HepG2 (cell line): ENCODE data around the gene SPTB. TPM values are rescaled to one million over a fixed set of nuclear protein-coding genes. Genes with fewer than 3 reads are reported as not detected.

Experiments
- ATAC-seq: fragments of 200-7000 bp; cut with Tn5 transposase; 3 replicates; pipeline ENCODE4 v1.9.1; 2020; ENCODE audit warnings: mild to moderate bottlenecking, moderate library complexity
- BruUV-seq: library from RNA; stranded (reverse); fragments of 400-500 nt; replicated peaks from 2 replicates; lab custom pipeline; 2021; lab: Mats Ljungman, UMichigan
- CTCF ChIA-PET: fragments of 300-600 bp; formaldehyde crosslinking; extraction: SDS; loops from one replicate; lab custom pipeline; 2021; ENCODE audit warnings: low total read pairs, inconsistent platforms, low intra/inter-chr PET ratio; lab: Yijun Ruan, JAX
- POLR2A ChIA-PET: fragments of 350-600 bp; sonication (Branson Sonifier 250); formaldehyde crosslinking; loops from one replicate; lab custom pipeline; 2020; ENCODE audit warnings: antibody characterized with exemption, inconsistent platforms; lab: Yijun Ruan, JAX
- DNase-seq: peaks from one replicate; pipeline ENCODE4 v3.0.0-alpha.2; 2015; ENCODE audit warnings: low spot score
- FAIRE-seq: peaks from 3 replicates; lab custom pipeline; 2011; peaks lifted over from hg19 to GRCh38; lab: Jason Lieb, UNC
- H2AFZ ChIP-seq: one replicate; pipeline ENCODE4 v1.6.1; 2011; ENCODE audit warnings: low read length, inconsistent platforms
- H3K27ac ChIP-seq: fragments of 300-600 bp; 3 replicates; pipeline ENCODE4 v1.8.0; 2011; ENCODE audit warnings: mixed run types, mild to moderate bottlenecking, mixed read lengths, low read length, inconsistent platforms; ENCODE audit not compliant: insufficient read depth; ENCODE audit errors: extremely low read length
- H3K27me3 ChIP-seq, 2 experiments: fragments of 200-600 bp in 1 of 2; 2 replicates in 1 of 2; 3 replicates in 1 of 2; pipeline versions ENCODE4 v1.6.0 to v1.8.0; 2011; ENCODE audit warnings: low read length in 2 of 2, mild to moderate bottlenecking in 2 of 2, moderate library complexity in 2 of 2, inconsistent platforms in 1 of 2; ENCODE audit not compliant: insufficient read depth in 2 of 2, control insufficient read depth in 1 of 2
- H3K36me3 ChIP-seq, 2 experiments: fragments of 200-600 bp in 1 of 2; replicated peaks in 1 of 2; 2 replicates in 1 of 2; 3 replicates in 1 of 2; pipeline versions ENCODE4 v1.5.1 to v1.8.0; 2011; ENCODE audit warnings: low read length in 2 of 2, inconsistent platforms in 1 of 2; ENCODE audit not compliant: insufficient read depth in 2 of 2, control insufficient read depth in 1 of 2
- H3K4me1 ChIP-seq: 2 replicates; pipeline ENCODE4 v1.5.1; 2012; ENCODE audit warnings: low read length, inconsistent platforms; ENCODE audit not compliant: insufficient read depth
- H3K4me2 ChIP-seq: 2 replicates; pipeline ENCODE4 v1.6.0; 2011; ENCODE audit warnings: low read depth, low read length, inconsistent platforms
- H3K4me3 ChIP-seq, 3 experiments: fragments of 200-600 bp in 1 of 3; sonication (generic), shearing (Covaris generic) in 1 of 3; replicated peaks in 1 of 3; 2 replicates each; pipeline ENCODE4 v1.5.1; 2011 to 2016; ENCODE audit warnings: low read length in 3 of 3, inconsistent platforms in 2 of 3, low read depth in 2 of 3, mild to moderate bottlenecking in 2 of 3, control low read depth in 1 of 3, mixed read lengths in 1 of 3; ENCODE audit not compliant: insufficient read depth in 1 of 3
- H3K79me2 ChIP-seq: one replicate; pipeline ENCODE4 v1.6.1; 2011; ENCODE audit warnings: low read length, inconsistent platforms; ENCODE audit not compliant: insufficient read depth
- H3K9ac ChIP-seq: 2 replicates; pipeline ENCODE4 v1.6.0; 2011; ENCODE audit warnings: mild to moderate bottlenecking, low read depth, low read length, inconsistent platforms; ENCODE audit not compliant: insufficient read depth
- H3K9me3 ChIP-seq: 2 replicates; pipeline ENCODE4 v1.5.1; 2012; ENCODE audit warnings: mild to moderate bottlenecking, low read length
- H4K20me1 ChIP-seq: 2 replicates; pipeline ENCODE4 v1.6.0; 2011; ENCODE audit warnings: inconsistent platforms, mild to moderate bottlenecking, low read length, moderate library complexity; ENCODE audit not compliant: insufficient read depth
- GABPA ChIP-seq, 2 experiments: IDR thresholded peaks; 2 replicates each; pipeline ENCODE4 v1.6.1; 2011 to 2016; ENCODE audit warnings: low read depth in 2 of 2, low read length in 1 of 2, missing biosample characterization in 1 of 2, missing genetic modification characterization in 1 of 2
- TBX3 ChIP-seq: fragments of 450-650 bp; IDR thresholded peaks from 2 replicates; pipeline ENCODE4 v1.6.1; 2017; ENCODE audit warnings: antibody characterized with exemption, mild to moderate bottlenecking, inconsistent platforms, borderline replicate concordance
- ZNF136 ChIP-seq: sonication (generic); formaldehyde crosslinking; IDR thresholded peaks from 2 replicates; pipeline ENCODE4 v1.8.1; 2022; ENCODE audit warnings: low read depth, mild to moderate bottlenecking, moderate library complexity, missing genetic modification reagents
- WGBS: methylation state at CpG from one replicate; pipeline ENCODE4 v1.1.6; 2017; ENCODE audit warnings: low lambda C conversion rate; 5-methylcytosine and 5-hydroxymethylcytosine counted together
- in situ Hi-C: cut with HindIII; loops from 2 replicates; pipeline ENCODE4 v1.10.0; 2017; ENCODE audit warnings: low pct_unique_long_range_greater_than_20kb; ENCODE audit not compliant: extremely low pct_ligation_motif_present
- intact Hi-C: fragments of 100-400 bp; cut with micrococcal nuclease; formaldehyde crosslinking; loops from one replicate; pipeline ENCODE4 v1.10.0; 2022; ENCODE audit not compliant: unreplicated experiment
- polyA plus RNA-seq, 8 experiments: library from polyadenylated mRNA; depleted of rRNA in 3 of 8; stranded (reverse) in 7 of 8; unstranded in 1 of 8; fragments of >200 nt; fragmentation: Illumina TruSeq in 4 of 8; extraction: Trizol in 4 of 8; gene quantifications; 2 replicates each; pipeline versions ENCODE4 v1.2.1 to v1.2.3, GENCODE V29; 2011 to 2016; ENCODE audit warnings: low read depth in 4 of 8, missing spikeins in 1 of 8, mixed read lengths in 1 of 8; ENCODE audit not compliant: insufficient read depth in 1 of 8
- total RNA-seq, 5 experiments: library from RNA; depleted of rRNA; stranded (reverse); fragments of >200 nt; fragmentation: Illumina TruSeq; extraction: Trizol; gene quantifications; 2 replicates each; pipeline ENCODE4 v1.2.3, GENCODE V29; 2016; ENCODE audit warnings: low read depth in 1 of 5
- TF ChIP-seq, protein P1 (sequence below): sonication (generic); formaldehyde crosslinking; IDR thresholded peaks from 2 replicates; pipeline ENCODE4 v1.4.0; 2020; ENCODE audit warnings: missing genetic modification reagents, mild to moderate bottlenecking, borderline replicate concordance
- TF ChIP-seq, protein P2 (sequence below): sonication (generic); formaldehyde crosslinking; IDR thresholded peaks from 2 replicates; pipeline ENCODE4 v1.4.0; 2020; ENCODE audit warnings: missing genetic modification reagents
- TF ChIP-seq, protein P3 (sequence below): IDR thresholded peaks from 2 replicates; pipeline ENCODE4 v1.6.1; 2012; ENCODE audit warnings: inconsistent platforms
- TF ChIP-seq, protein P4 (sequence below): sonication (generic); formaldehyde crosslinking; IDR thresholded peaks from 2 replicates; pipeline ENCODE4 v1.5.0; 2020; ENCODE audit warnings: mild to moderate bottlenecking, missing genetic modification reagents
- TF ChIP-seq, protein P5 (sequence below): sonication (generic); formaldehyde crosslinking; IDR thresholded peaks from 2 replicates; pipeline ENCODE4 v1.4.0; 2020; ENCODE audit warnings: mild to moderate bottlenecking, missing genetic modification reagents
- TF ChIP-seq, protein P6 (sequence below): IDR thresholded peaks from 2 replicates; pipeline ENCODE4 v1.6.1; 2016
- TF ChIP-seq, protein P7 (sequence below): IDR thresholded peaks from 2 replicates; pipeline ENCODE4 v1.6.1; 2016; ENCODE audit warnings: low read depth

SPTB gene
- total and polyA plus RNA-seq, 2 of the 13 experiments (the other 11 are each of a cell fraction or from before 2014, with no cell fraction given), result 0.01 to 0.02 TPM

DNA sequence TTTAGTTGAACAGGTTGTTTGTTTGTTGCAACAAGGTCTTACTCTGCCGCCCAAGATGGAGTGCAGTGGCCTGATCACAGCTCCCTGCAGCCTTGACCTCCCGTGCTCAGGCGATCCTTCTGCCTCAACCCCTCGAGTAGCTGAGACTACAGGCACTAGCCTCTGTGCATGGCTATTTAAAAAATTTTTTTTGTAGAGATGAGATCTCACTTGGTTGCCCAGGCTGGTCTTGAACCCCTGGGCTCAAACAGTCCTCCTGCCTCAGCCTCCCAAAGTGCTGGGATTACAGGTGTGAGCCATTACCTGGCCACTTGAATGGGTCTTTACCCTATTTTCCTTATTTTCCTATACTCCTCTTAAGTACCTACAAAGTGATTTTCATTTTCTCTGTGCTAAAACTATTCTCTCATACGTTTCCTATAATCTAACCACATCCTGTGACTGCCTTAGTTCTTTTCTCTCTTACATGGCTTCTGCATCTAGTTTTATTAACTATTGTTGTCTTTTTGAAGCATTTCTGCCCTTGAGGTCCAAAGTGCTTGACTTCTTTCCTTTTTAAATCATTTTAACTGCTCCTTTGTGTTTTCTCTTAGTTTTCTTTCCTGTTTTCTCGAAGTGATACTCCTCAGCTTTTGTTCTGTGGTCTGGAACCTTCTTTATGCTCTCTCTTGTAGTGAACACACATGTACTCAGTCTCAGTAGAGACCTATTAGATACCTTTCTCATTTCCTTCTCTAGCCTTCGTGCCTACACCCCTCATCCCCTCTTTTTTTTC lies 48.7 kb upstream of the SPTB start:
- no peak overlapping the region for H3K4me3 ChIP-seq
- H3K79me2 ChIP-seq, result no peaks in the 10 kb centered on the region
- H3K36me3 ChIP-seq, result peaks cover 14 to 54% of the 10 kb centered on the region in 2 experiments
- intact Hi-C loops (no loop called here), in situ Hi-C loops (no loop called here)
- H3K4me2 ChIP-seq, result no peak overlapping the region
- CTCF ChIA-PET, result no interaction called here
- H2AFZ ChIP-seq, result no peak overlapping the region
- H3K4me1 ChIP-seq, result peaks cover 33% of the 10 kb centered on the region
- 95% methylated on average over 7 of the region's 7 CpGs for WGBS
- no peaks in the 10 kb centered on the region for H3K27me3 ChIP-seq
- H3K9me3 ChIP-seq, result no peaks in the 10 kb centered on the region
- FAIRE-seq (no peak), DNase-seq (no peak), ATAC-seq (no peak)
- H4K20me1 ChIP-seq, result no peaks in the 10 kb centered on the region
- no peak overlapping the region for H3K9ac ChIP-seq
- POLR2A ChIA-PET, result interaction anchor here (1.5 kb wide), 1 partner anchor 14 kb away, joined by 3 read pairs; no protein-coding TSS in a partner anchor
- no TSS peak for BruUV-seq
- no peak overlapping the region for H3K27ac ChIP-seq
- TF ChIP-seq, protein P1, sequence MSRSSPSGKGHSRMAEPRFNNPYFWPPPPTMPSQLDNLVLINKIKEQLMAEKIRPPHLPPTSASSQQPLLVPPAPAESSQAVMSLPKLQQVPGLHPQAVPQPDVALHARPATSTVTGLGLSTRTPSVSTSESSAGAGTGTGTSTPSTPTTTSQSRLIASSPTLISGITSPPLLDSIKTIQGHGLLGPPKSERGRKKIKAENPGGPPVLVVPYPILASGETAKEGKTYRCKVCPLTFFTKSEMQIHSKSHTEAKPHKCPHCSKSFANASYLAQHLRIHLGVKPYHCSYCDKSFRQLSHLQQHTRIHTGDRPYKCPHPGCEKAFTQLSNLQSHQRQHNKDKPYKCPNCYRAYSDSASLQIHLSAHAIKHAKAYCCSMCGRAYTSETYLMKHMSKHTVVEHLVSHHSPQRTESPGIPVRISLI, result no peak
- TF ChIP-seq, protein P2, sequence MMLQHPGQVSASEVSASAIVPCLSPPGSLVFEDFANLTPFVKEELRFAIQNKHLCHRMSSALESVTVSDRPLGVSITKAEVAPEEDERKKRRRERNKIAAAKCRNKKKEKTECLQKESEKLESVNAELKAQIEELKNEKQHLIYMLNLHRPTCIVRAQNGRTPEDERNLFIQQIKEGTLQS (CRISPR knock-in tag), result no peak
- TF ChIP-seq GABPA (IDR thresholded peaks at IDR 0.05; ENCODE audit: low read depth, low read length) (no peak), GABPA (CRISPR knock-in tag; IDR thresholded peaks at IDR 0.05; ENCODE audit: low read depth) (no peak), TBX3 (no peak), ZNF136 (CRISPR knock-in tag) (no peak)
- TF ChIP-seq, protein P3, sequence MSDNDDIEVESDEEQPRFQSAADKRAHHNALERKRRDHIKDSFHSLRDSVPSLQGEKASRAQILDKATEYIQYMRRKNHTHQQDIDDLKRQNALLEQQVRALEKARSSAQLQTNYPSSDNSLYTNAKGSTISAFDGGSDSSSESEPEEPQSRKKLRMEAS, result no peak
- TF ChIP-seq, protein P4, sequence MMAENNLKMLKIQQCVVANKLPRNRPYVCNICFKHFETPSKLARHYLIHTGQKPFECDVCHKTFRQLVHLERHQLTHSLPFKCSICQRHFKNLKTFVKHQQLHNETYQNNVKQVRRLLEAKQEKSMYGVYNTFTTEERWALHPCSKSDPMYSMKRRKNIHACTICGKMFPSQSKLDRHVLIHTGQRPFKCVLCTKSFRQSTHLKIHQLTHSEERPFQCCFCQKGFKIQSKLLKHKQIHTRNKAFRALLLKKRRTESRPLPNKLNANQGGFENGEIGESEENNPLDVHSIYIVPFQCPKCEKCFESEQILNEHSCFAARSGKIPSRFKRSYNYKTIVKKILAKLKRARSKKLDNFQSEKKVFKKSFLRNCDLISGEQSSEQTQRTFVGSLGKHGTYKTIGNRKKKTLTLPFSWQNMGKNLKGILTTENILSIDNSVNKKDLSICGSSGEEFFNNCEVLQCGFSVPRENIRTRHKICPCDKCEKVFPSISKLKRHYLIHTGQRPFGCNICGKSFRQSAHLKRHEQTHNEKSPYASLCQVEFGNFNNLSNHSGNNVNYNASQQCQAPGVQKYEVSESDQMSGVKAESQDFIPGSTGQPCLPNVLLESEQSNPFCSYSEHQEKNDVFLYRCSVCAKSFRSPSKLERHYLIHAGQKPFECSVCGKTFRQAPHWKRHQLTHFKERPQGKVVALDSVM, result no peak
- TF ChIP-seq, protein P5, sequence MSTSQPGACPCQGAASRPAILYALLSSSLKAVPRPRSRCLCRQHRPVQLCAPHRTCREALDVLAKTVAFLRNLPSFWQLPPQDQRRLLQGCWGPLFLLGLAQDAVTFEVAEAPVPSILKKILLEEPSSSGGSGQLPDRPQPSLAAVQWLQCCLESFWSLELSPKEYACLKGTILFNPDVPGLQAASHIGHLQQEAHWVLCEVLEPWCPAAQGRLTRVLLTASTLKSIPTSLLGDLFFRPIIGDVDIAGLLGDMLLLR (CRISPR knock-in tag), result no peak
- TF ChIP-seq, protein P6, sequence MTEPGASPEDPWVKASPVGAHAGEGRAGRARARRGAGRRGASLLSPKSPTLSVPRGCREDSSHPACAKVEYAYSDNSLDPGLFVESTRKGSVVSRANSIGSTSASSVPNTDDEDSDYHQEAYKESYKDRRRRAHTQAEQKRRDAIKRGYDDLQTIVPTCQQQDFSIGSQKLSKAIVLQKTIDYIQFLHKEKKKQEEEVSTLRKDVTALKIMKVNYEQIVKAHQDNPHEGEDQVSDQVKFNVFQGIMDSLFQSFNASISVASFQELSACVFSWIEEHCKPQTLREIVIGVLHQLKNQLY (CRISPR knock-in tag), result no peak
- TF ChIP-seq, protein P7, sequence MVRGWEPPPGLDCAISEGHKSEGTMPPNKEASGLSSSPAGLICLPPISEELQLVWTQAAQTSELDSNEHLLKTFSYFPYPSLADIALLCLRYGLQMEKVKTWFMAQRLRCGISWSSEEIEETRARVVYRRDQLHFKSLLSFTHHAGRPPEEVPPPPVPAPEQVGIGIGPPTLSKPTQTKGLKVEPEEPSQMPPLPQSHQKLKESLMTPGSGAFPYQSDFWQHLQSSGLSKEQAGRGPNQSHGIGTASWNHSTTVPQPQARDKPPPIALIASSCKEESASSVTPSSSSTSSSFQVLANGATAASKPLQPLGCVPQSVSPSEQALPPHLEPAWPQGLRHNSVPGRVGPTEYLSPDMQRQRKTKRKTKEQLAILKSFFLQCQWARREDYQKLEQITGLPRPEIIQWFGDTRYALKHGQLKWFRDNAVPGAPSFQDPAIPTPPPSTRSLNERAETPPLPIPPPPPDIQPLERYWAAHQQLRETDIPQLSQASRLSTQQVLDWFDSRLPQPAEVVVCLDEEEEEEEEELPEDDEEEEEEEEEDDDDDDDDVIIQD, result no peak
